ENCODE results near the gene UFL1.

The UFL1 gene

DNA sequence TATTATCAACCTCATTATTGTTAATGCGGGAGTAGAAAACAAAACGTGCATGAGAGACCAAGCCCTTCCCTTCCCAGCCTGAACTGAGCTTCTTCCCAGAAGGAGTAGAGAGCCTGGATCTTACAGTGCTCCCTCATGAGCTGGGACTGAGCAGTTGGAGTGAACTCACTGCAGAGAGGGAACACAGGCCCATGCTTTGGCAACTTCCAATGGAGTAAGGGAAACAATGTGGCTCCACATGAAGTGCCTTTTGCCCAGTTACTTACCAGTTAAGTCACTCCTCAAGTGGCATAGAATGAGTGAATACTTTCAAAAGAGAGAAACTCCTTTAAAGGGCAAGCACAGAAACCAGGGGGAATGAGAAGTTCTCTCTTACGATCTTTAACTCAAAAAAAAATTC lies 53.8 kb downstream of the UFL1 start:
- no peak for DNase-seq (ENCODE audit: low spot score)

- DNase-seq (ENCODE audit: low spot score) = no peak
These were observed 54.6 kb downstream of the UFL1 start for GRCh38 chr6:96576221-96576620.

- DNase-seq (ENCODE audit: low spot score) = no peak
These were observed 60.4 kb downstream of the UFL1 start for GRCh38 chr6:96582021-96582420.

GRCh38 chr6:96582436-96582835 lies 60.8 kb downstream of the UFL1 start:
- no peak for DNase-seq (ENCODE audit: low spot score)

GRCh38 chr6:96604420-96604819 lies 82.8 kb downstream of the UFL1 start:
- no peak for DNase-seq (ENCODE audit: low spot score)
